Mucosa of descending colon (tissue), 3 donors: ENCODE measurements around the gene AKAP7. TPM values are rescaled to one million over a fixed set of nuclear protein-coding genes. Genes with fewer than 3 reads are reported as not detected.

ENCODE experiments used
- ATAC-seq: fragments of 200-7000 bp; cut with Tn5 transposase; one replicate; pipeline ENCODE4 v1.9.1; 2020; ENCODE audit warnings: mild to moderate bottlenecking, moderate library complexity
- DNase-seq, 3 donors: peaks; one replicate each; pipeline ENCODE4 v3.0.0-alpha.2; 2020
- H3K36me3 ChIP-seq: fragments of 200-600 bp; one replicate; pipeline ENCODE4 v1.8.0; 2021; ENCODE audit warnings: low read depth, mild to moderate bottlenecking
- H3K4me1 ChIP-seq: fragments of 200-600 bp; one replicate; pipeline ENCODE4 v1.8.0; 2021; ENCODE audit warnings: low read depth, mild to moderate bottlenecking
- H3K4me3 ChIP-seq: fragments of 200-600 bp; one replicate; pipeline ENCODE4 v1.8.0; 2021; ENCODE audit warnings: mild to moderate bottlenecking
- H3K9me3 ChIP-seq: fragments of 200-600 bp; one replicate; pipeline ENCODE4 v1.8.0; 2021; ENCODE audit warnings: mild to moderate bottlenecking
- CTCF ChIP-seq: fragments of 200-600 bp; IDR thresholded peaks from one replicate; pipeline ENCODE4 v1.8.0; 2022; ENCODE audit warnings: antibody characterized with exemption, mild to moderate bottlenecking
- intact Hi-C, 2 donors: fragments of 100-400 bp; cut with DNase I in 1 of 2; cut with micrococcal nuclease in 1 of 2; formaldehyde crosslinking; loops; one replicate each; pipeline versions ENCODE4 v1.11.0 to v1.11.1; 2022; cut with DNase I, micrococcal nuclease
- total RNA-seq, 3 donors: library from RNA; stranded (reverse); fragmentation: NEBNext Ultra II Directional in 2 of 3; extraction: Animal tissue kit (Norgen Biotek cat#: 25700) in 2 of 3; gene quantifications; one replicate each; pipeline versions ENCODE4 v1.2.1 to v1.2.4, GENCODE V29; 2021 to 2023
- donor health status: DM: no; HTN: no; CAD: no; lungs with moderate emphysema.
- donor health status: DM: no; HTN: no; CAD: no.
- donor health status: DM: no; HTN: yes; CAD: no.

Gene AKAP7
- total RNA-seq, 3 donors from 2014 or later, result 13.0 to 21.9 (median 15.3) TPM

GRCh38 chr6:131225127-131225526 lies 89.9 kb downstream of the AKAP7 start:
- Histone ChIP-seq H3K36me3 (no peaks in the 10 kb centered on the region), H3K4me1 (no peaks in the 10 kb centered on the region), H3K9me3 (no peaks in the 10 kb centered on the region), H3K4me3 (no peak overlapping the region)
- intact Hi-C loops, result no loop called here
- ATAC-seq, result no peak
- DNase-seq, result no peak
- TF ChIP-seq CTCF, result no peak

GRCh38 chr6:131225959-131226358 lies 90.7 kb downstream of the AKAP7 start:
- H3K9me3 ChIP-seq, result no peaks in the 10 kb centered on the region
- no peaks in the 10 kb centered on the region for H3K4me1 ChIP-seq
- TF ChIP-seq CTCF, result no peak
- no peak overlapping the region for H3K4me3 ChIP-seq
- DNase-seq (no peak), ATAC-seq (no peak)
- no peaks in the 10 kb centered on the region for H3K36me3 ChIP-seq
- intact Hi-C loops, result no loop called here

GRCh38 chr6:131226459-131227157 lies 91.3 kb downstream of the AKAP7 start:
- no peaks in the 10 kb centered on the region for H3K4me1 ChIP-seq
- intact Hi-C loops, result no loop called here
- ATAC-seq (no peak), DNase-seq (no peak)
- no peak for TF ChIP-seq CTCF
- H3K9me3 ChIP-seq, result no peaks in the 10 kb centered on the region
- no peaks in the 10 kb centered on the region for H3K36me3 ChIP-seq
- no peak overlapping the region for H3K4me3 ChIP-seq

GRCh38 chr6:131227158-131227543 lies 91.9 kb downstream of the AKAP7 start:
- intact Hi-C loops, result no loop called here
- Histone ChIP-seq H3K36me3 (no peaks in the 10 kb centered on the region), H3K9me3 (no peaks in the 10 kb centered on the region), H3K4me1 (no peaks in the 10 kb centered on the region), H3K4me3 (no peak overlapping the region)
- TF ChIP-seq CTCF, result no peak
- ATAC-seq (no peak), DNase-seq (no peak)

GRCh38 chr6:131231103-131231502 lies 95.8 kb downstream of the AKAP7 start:
- Histone ChIP-seq H3K9me3 (no peaks in the 10 kb centered on the region), H3K4me3 (no peak overlapping the region), H3K36me3 (no peaks in the 10 kb centered on the region), H3K4me1 (no peaks in the 10 kb centered on the region)
- DNase-seq, result no peak
- ATAC-seq, result no peak
- no peak for TF ChIP-seq CTCF
- intact Hi-C loops, result no loop called here

- DNase-seq (no peak), ATAC-seq (no peak)
- Histone ChIP-seq H3K9me3 (no peaks in the 10 kb centered on the region), H3K4me1 (no peaks in the 10 kb centered on the region), H3K36me3 (no peaks in the 10 kb centered on the region), H3K4me3 (no peak overlapping the region)
- no peak for TF ChIP-seq CTCF
- intact Hi-C loops, result no loop called here
Observed at GRCh38 chr6:131231891-131232290, 96.6 kb downstream of the AKAP7 start.
